GM19328 (cell line): ENCODE results near the gene CRK.
"Not testable (repeated sequence)": the region's sequence is repeated elsewhere in the genome, so short reads cannot be mapped to it uniquely, and the experiment has no call there.

ENCODE experiments used
- ATAC-seq: cut with Tn5 transposase; IDR thresholded peaks from one replicate; pipeline ENCODE4 v1.9.1; 2021; ENCODE audit warnings: mild to moderate bottlenecking, moderate library complexity; ENCODE audit not compliant: unreplicated experiment

The CRK gene

GRCh38 chr17:1467898-1468492, 12.0 kb upstream of the CRK start:
- no peak for ATAC-seq

- no peak for ATAC-seq
Observed at GRCh38 chr17:1467258-1467657, 11.2 kb upstream of the CRK start.

DNA sequence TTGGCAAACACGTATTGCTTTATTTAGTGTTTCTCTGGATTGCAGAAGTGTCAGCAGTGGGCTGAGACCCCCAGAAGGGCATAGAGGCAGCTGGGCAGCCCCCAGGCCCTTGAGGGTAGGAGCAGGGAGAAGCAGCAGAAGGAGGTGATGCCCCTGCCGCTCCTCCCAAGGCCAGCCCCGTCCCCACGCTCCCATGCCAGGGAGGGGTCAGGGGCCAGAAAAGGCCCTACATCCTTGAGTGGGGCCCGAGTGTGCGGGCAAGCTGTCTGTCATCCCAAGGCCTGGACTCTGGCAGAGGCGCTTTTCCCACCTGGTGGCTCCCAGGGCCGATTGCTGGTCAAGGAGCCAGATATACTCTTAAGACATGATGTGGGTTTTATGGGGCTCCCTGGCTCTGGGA, 8.2 kb upstream of the CRK start:
- no peak for ATAC-seq

DNA sequence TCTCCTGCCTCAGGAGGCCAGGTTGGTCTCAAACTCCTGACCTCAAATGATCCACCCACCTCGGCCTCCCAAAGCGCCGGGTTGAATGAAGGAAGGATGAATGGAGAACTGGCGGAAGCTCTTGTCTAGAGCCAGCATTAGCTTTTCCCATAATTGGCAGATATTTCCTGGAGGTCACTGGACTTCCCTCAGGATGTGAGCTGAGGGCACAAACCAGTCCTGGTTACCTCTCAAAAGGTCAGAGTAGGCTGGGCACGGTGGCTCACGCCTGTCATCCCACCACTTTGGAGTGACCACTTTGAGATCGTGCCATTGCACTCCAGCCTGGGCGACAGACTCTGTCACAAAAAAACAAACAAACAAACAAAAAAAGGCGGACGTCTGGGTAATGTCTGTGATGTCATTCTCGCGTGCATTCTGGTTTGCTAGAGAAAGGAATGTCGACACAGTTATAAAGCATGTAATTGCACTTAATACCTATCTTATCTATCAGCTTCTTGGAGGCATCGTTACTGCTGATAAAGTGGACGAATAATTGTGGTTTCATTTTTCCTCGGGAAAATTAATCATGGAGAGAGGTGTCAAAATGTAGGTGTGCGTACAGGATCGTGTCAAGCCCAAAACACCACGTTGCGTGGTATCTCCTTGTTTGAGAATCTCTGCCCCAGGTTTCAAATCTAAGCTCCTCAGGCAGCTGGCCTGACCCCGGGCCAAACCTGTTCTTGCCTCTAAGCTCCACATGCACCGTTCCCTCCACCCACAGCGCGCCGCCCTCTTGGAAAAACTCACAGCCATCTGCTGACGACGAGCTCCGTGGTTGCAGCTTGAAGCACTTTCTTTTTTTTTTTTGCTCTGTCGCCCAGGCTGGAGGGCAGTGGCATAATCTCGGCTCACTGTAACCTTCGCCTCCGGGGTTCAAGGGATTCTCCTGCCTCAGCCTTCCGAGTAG, 6.4 kb upstream of the CRK start:
- ATAC-seq, result no peak

DNA sequence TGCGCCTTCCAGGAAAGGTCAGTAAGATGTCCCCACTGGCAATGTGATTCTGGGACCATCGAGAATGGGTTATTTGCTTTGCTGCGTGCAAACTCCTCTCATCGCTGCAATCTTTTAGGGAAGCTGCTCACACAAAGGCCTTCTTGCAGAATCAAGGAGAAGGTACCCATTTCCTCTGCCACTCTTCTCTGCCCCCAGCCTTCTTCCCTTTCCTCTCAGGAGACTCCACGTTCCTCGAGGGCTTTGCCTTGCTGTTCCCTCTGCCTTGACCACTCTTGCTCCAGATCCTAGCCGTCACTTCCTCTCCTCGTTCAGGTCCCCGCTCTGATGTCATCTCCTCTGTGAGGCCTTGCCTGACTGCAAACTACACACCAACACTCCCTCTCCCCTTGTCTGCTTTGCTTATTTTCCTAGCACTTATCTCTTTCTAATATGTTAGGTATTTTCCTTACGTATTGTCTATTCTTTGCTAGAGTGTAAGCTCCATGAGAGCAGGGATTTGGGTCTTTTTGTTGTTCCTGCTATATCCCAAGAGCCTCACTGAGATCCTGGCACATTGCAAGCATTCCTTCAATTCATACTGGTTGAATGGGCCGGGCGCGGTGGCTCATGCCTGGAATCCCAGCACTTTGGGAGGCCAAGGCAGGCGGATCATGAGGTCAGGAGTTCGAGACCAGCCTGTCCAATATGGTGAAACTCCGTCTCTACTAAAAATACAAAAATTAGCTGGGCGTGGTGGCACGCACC, 5.3 kb upstream of the CRK start:
- ATAC-seq, result no peak

- ATAC-seq, result no peak
Observed at GRCh38 chr17:1460233-1460632, 4.2 kb upstream of the CRK start.

GRCh38 chr17:1455291-1455796, 688 bp downstream of the CRK start:
- peak; percentile 25 for ATAC-seq

DNA sequence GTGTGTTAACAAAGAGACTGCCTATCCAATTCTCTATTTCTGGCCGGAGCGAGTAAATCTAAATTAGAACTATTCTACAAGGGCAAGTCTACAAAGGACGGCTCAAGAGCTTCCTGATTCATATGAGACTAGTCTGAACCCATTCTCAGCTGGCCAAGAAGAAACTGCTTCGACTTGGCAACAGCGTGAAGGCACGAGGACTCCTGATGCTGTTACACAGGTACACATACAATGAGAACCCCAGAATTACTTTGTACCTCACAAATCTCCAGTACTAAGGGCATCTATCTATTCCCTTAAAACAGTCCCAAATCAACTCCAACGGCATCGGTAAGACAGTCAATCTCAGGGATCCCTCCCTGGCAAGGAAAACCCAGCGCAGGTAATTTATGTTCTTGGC, 1.5 kb downstream of the CRK start:
- no peak for ATAC-seq

- ATAC-seq, result not testable (repeated sequence)
Observed at GRCh38 chr17:1453694-1454093, 2.3 kb downstream of the CRK start.

DNA sequence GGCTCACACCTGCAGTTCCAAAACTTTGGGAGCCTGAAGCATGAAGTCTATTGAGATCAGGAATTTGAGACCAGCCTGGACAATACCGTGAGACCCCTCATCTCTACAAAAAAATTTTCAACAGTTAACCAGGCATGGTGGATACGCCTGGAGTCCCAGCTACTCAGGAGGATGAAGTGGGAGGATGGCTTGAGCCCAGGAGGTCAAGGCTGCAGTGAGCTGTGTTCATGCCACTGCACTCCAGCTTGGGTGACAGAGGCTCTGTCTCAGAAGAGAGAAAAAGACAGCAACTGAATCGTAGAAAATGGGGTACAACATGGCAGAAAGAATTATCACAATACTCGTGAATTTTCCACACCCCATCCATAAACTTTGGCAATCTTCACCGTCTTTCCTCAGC, 3.2 kb downstream of the CRK start:
- no peak for ATAC-seq

DNA sequence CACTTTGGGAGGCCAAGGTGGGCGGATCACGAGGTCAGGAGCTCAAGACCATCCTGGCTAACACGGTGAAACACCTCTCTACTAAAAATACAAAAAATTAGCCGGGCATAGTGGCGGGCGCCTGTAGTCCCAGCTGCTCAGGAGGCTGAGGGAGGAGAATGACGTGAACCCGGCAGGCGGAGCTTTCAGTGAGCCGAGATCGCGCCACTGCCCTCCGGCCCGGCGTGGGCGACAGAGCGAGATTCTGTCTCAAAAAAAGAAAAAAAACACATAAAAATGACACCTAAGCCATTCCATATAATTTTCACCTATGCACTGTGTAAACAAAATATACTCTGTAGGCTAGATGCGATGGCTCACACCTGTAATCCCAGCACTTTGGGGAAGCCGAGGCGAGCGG, 5.8 kb downstream of the CRK start:
- ATAC-seq, result not testable (repeated sequence)

DNA sequence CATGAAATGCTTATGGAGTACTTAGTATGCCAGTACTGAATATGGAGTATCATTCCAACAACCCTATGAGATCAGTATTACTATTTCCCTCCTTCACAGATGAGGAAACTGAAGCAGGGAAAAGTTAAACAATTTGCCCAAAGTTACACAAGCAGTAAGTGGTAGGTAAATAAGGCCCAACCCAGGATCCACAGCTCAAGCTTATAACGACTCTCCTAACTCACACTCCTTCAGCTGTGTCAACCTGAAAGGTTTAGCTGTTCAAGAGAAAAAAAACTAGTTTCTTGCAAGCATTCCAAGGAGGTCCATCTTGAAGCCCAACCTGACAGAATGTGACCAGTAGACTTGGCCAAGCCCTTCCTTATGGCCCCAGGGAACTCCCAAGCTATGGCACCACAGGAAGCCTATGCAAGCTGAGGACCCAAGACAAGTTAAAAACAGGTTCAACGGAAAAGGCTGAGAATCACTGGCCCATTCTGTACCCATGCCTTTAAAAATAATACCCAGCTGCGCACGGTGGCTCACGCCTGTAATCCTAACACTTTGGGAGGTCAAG, 6.5 kb downstream of the CRK start:
- ATAC-seq, result no peak

DNA sequence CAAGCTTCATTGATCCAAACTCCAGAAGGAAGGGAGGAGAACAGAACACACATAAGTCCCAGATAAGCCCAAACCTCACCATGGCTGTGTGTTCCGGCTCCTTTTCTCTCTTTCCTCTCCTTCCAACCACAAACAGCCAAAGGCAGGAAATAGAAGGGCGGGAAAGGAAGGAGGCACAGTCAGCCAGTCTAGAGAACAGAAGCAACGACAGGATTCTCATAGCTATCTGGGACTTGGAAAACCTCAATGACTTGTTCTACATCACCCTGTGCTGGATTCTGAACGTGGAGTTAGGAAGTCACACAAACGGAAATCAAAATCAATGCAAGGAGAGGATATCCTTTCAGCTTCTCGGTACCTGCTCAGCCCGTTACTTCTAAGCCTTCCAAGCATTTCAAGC, 9.0 kb downstream of the CRK start:
- ATAC-seq, result no peak

DNA sequence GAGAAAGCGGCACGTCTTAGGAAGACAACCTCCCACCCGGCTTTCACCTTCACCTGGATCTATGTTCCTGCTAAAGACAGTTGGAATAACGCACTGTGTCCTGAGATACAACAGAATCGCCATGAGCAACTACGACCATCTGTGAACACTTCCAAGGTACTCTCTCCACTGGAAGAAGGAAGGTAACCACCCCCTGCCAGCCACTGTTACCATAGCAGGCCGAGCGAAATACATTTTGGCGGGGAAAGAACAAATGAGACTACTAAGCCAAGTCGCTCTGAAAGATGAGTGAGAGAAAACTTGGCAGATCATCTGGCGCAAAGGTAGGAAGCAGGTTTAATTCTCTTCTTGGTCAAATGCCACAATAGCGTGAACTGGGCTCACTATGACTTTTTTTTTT, 9.8 kb downstream of the CRK start:
- no peak for ATAC-seq

DNA sequence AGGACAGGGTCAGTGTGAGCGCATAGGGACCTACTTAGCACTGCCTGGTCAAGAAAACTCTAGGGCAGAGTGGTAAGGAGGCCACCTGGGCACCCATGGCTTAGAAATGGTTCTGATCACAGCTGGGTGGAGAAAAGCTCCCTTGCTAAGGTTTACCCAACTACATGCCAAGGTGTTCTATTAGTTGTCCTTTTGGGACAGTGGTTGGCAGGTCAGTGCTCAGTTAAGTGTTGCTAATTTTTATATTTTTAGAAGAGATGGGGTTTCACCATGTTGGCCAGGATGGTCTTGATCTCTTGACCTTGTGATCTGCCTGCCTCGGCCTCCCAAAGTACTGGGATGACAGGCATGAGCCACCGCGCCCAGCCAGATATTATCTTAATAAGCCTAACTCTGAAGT, 10.3 kb downstream of the CRK start:
- not testable (repeated sequence) for ATAC-seq

DNA sequence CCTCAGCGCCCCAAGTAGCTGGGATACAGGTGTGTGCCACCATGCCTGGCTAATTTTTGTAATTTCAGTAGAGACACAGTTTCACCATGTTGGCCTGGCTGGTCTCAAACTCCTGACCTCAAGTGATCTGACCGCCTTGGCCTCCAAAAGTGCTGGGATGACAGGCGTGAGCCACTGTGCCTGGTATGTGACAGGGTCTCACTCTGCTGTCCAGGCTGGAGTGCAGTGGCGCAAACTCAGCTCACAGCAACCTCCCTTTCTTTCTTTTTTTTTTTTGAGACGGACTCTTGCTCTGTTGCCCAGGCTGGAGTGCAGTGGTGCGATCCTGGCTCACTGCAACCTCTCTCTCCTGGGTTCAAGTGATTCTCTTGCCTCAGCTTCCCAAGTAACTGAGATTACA, 13.3 kb downstream of the CRK start:
- not testable (repeated sequence) for ATAC-seq

DNA sequence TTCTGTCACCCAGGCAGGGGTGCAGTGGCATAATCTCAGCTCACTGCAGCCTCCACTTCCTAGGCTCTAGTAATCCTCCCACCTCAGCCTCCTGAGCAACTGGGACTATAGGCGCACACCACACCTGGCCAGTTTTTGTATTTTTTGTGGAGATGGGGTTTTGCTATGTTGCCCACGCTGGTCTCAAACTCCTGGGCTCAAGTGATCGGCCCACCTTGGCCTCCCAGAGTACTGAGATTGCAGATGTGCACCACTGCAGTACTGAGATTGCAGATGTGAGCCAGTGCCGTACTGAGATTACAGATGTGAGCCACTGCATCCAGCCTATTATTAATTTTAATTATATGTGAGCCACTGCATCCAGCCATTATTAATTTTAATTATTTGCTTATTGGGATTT, 13.8 kb downstream of the CRK start:
- no peak for ATAC-seq

DNA sequence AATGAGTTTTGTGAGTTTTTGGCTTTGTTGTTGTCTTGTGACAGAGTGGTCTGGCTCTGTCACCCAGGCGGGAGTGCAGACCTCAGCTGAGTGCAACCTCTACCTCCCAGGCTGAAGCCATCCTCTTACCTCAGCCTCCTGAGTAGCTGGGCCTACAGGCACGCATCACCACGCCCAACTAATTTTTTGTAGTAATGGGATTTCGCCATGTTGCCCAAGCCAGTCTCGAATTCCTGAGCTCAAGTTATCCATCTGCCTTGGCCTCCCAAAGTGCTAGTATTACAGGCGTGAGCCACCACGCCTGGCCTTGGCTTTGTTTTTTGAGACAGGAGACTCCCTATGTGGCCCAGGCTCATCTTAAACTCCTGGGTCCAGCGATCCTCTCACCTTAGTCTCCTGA, 15.1 kb downstream of the CRK start:
- no peak for ATAC-seq

GRCh38 chr17:1438593-1439083, 17.4 kb downstream of the CRK start:
- no peak for ATAC-seq

DNA sequence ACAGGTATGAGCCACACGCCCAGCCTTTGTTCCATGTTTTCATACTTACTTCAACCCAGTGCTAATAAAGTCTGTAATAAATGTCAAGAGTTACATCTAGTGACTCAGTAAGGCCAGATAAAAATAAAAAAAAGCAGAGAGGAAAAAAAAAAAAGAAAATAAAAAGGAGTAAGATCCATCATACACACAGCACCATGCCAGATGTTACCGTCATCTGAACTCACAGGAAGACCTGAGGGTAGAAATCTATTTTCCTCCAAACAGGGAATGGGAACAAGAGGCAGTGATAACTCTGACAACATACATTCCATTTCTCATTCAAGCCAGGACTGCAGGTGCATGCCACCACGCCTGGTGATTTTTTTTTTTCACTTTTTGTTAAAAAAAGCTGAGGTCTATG, 20.7 kb downstream of the CRK start:
- ATAC-seq, result no peak

GRCh38 chr17:1434150-1434549, 21.9 kb downstream of the CRK start:
- ATAC-seq, result no peak
